Spleen (tissue), 11 donors: ENCODE results near the gene PODXL. TPM values are rescaled to one million over a fixed set of nuclear protein-coding genes. Genes with fewer than 3 reads are reported as not detected.
A peak's percentile ranks its signal among the peaks of the same experiment; 100 is the strongest.

Experiments used
- DNase-seq: peaks from one replicate; pipeline ENCODE4 v3.0.0-alpha.2; 2020
- H3K27ac ChIP-seq, 8 donors: fragments of 200-600 bp; sonication (generic) in 7 of 8; 1 replicate in 4 of 8; 2 replicates in 4 of 8; pipeline versions ENCODE4 v1.5.0 to v1.8.0; 2016 to 2021; ENCODE audit warnings: inconsistent platforms in 4 of 8, mild to moderate bottlenecking in 4 of 8, moderate library complexity in 1 of 8
- H3K27me3 ChIP-seq, 7 donors: fragments of 200-600 bp; sonication (generic) in 6 of 7; replicated peaks in 1 of 7; 1 replicate in 4 of 7; 2 replicates in 3 of 7; pipeline versions ENCODE4 v1.5.0 to v1.8.0; 2016 to 2021; ENCODE audit warnings: inconsistent platforms in 3 of 7, mild to moderate bottlenecking in 1 of 7
- H3K36me3 ChIP-seq, 6 donors: fragments of 200-600 bp; sonication (generic) in 5 of 6; 1 replicate in 4 of 6; 2 replicates in 2 of 6; pipeline versions ENCODE4 v1.5.0 to v1.8.0; 2016 to 2021; ENCODE audit warnings: inconsistent platforms in 2 of 6
- H3K4me1 ChIP-seq, 6 donors: fragments of 200-600 bp; sonication (generic) in 5 of 6; 1 replicate in 3 of 6; 2 replicates in 3 of 6; pipeline versions ENCODE4 v1.5.0 to v1.8.0; 2016 to 2021; ENCODE audit warnings: inconsistent platforms in 3 of 6
- H3K4me3 ChIP-seq, 8 donors: fragments of 200-600 bp; sonication (generic) in 7 of 8; 1 replicate in 4 of 8; 2 replicates in 4 of 8; pipeline versions ENCODE4 v1.5.0 to v1.8.0; 2016 to 2021; ENCODE audit warnings: inconsistent platforms in 4 of 8, mild to moderate bottlenecking in 4 of 8, moderate library complexity in 2 of 8
- H3K9me3 ChIP-seq, 8 donors: fragments of 200-600 bp; sonication (generic) in 7 of 8; 1 replicate in 4 of 8; 2 replicates in 4 of 8; pipeline versions ENCODE4 v1.5.0 to v1.8.0; 2016 to 2021; ENCODE audit warnings: inconsistent platforms in 4 of 8
- CTCF ChIP-seq, 11 experiments: fragments of 200-600 bp in 7 of 11; fragments of 450-650 bp in 4 of 11; sonication (generic) in 4 of 11; IDR thresholded peaks in 8 of 11; conservative IDR thresholded peaks in 3 of 11; 1 replicate in 7 of 11; 2 replicates in 4 of 11; pipeline versions ENCODE4 v1.4.0 to v1.8.0; 2016 to 2021; ENCODE audit warnings: antibody characterized with exemption in 11 of 11, inconsistent platforms in 4 of 11, mild to moderate bottlenecking in 1 of 11
- POLR2A ChIP-seq, 3 donors: fragments of 450-650 bp; IDR thresholded peaks; one replicate each; pipeline ENCODE4 v1.5.1; 2017; ENCODE audit warnings: antibody characterized with exemption in 3 of 3, mild to moderate bottlenecking in 1 of 3
- POLR2AphosphoS5 ChIP-seq, 3 donors: sonication (generic); formaldehyde crosslinking; IDR thresholded peaks; one replicate each; pipeline ENCODE4 v1.5.1; 2017; ENCODE audit warnings: antibody characterized with exemption in 3 of 3
- WGBS, 5 donors: extraction: QIAGEN DNeasy Blood & Tissue Kit in 3 of 5; methylation state at CpG; one replicate each; pipeline versions ENCODE4 v1.1.5 to v1.1.7; 2013 to 2018; 5-methylcytosine and 5-hydroxymethylcytosine counted together
- intact Hi-C: fragments of 100-400 bp; cut with DNase I; formaldehyde crosslinking; loops from one replicate; pipeline ENCODE4 v1.15.0; 2023; ENCODE audit warnings: low total_unique reads
- polyA plus RNA-seq, 3 donors: library from polyadenylated mRNA; stranded (reverse); fragments of 200-250 nt; gene quantifications; one replicate each; pipeline ENCODE4 v1.2.1, GENCODE V29; 2013
- total RNA-seq, 7 donors: library from RNA; depleted of rRNA in 3 of 7; stranded (reverse); fragments of >200 nt in 3 of 7; fragmentation: NEBNext Ultra II Directional in 4 of 7; extraction: Animal tissue kit (Norgen Biotek cat#: 25700) in 4 of 7; gene quantifications; one replicate each; pipeline versions ENCODE4 v1.1.0 to v1.2.1, GENCODE V29; 2016 to 2021
- donor health status: healthy with polysubstance abuse.
- donor health status: DM: no; HTN: no; CAD: no; lungs with moderate emphysema.
- donor health status: DM: no; HTN: no; CAD: no.
- donor health status: Bipolar disorder and iron deficiency.
- donor health status: healthy.
- donor health status: DM: no; HTN: no; CAD: no.
- donor health status: DM: yes; HTN: yes; CAD: no.

Gene PODXL
- total and polyA plus RNA-seq, 10 donors, result 1.9 to 27.5 (median 16.0) TPM

- peak; percentile 39 for DNase-seq
- Histone ChIP-seq H3K27me3 (no peaks in the 10 kb centered on the region), H3K4me3 (no peak overlapping the region), H3K27ac (no peak overlapping the region), H3K36me3 (no peaks in the 10 kb centered on the region), H3K4me1 (peaks cover 0 to 15% (median 6%) of the 10 kb centered on the region in 6 donors), H3K9me3 (no peaks in the 10 kb centered on the region)
- WGBS, 5 donors, result 76 to 90% (median 85%) methylated on average over 9 to 11 of the region's 11 CpGs
- TF ChIP-seq POLR2AphosphoS5 (IDR thresholded peaks at IDR 0.05), result no peak
- TF ChIP-seq CTCF (IDR thresholded peaks at IDR 0.05 in 8 of 11, conservative IDR thresholded peaks at IDR 0.05 in 3 of 11), result no peak
- TF ChIP-seq POLR2A (IDR thresholded peaks at IDR 0.05), result no peak
- intact Hi-C loops, result no loop called here
Measured at GRCh38 chr7:131529617-131530016, 26.8 kb downstream of the PODXL start.

GRCh38 chr7:131529179-131529578 is 27.2 kb downstream of the PODXL start:
- peaks cover 0 to 15% (median 6%) of the 10 kb centered on the region in 6 donors for H3K4me1 ChIP-seq
- TF ChIP-seq POLR2A (IDR thresholded peaks at IDR 0.05), result no peak
- TF ChIP-seq CTCF (IDR thresholded peaks at IDR 0.05 in 8 of 11, conservative IDR thresholded peaks at IDR 0.05 in 3 of 11), result no peak
- no peak for TF ChIP-seq POLR2AphosphoS5 (IDR thresholded peaks at IDR 0.05)
- DNase-seq, result peak; percentile 24
- WGBS, 5 donors, result 52 to 58% (median 56%) methylated on average over 3 of the region's 3 CpGs
- no peak overlapping the region for H3K27ac ChIP-seq
- no peaks in the 10 kb centered on the region for H3K27me3 ChIP-seq
- no peak overlapping the region for H3K4me3 ChIP-seq
- H3K9me3 ChIP-seq, result no peaks in the 10 kb centered on the region
- H3K36me3 ChIP-seq, result no peaks in the 10 kb centered on the region
- intact Hi-C loops, result no loop called here

- intact Hi-C loops, result no loop called here
- H3K4me1 ChIP-seq, result peaks cover 0 to 13% (median 3%) of the 10 kb centered on the region in 6 donors
- H3K27me3 ChIP-seq, result no peaks in the 10 kb centered on the region
- peak; percentile 17 for DNase-seq
- H3K9me3 ChIP-seq, result no peaks in the 10 kb centered on the region
- TF ChIP-seq POLR2AphosphoS5 (IDR thresholded peaks at IDR 0.05) (no peak), CTCF (IDR thresholded peaks at IDR 0.05 in 8 of 11, conservative IDR thresholded peaks at IDR 0.05 in 3 of 11) (no peak), POLR2A (IDR thresholded peaks at IDR 0.05) (no peak)
- no peak overlapping the region for H3K4me3 ChIP-seq
- no peaks in the 10 kb centered on the region for H3K36me3 ChIP-seq
- H3K27ac ChIP-seq, result no peak overlapping the region
- WGBS, 5 donors, result 37 to 45% (median 44%) methylated on average over 4 of the region's 4 CpGs
Measured at GRCh38 chr7:131527456-131527855, 29.0 kb downstream of the PODXL start.

- WGBS, 5 donors, result 79 to 95% (median 83%) methylated on average over 2 of the region's 2 CpGs
- intact Hi-C loops, result no loop called here
- no peak overlapping the region for H3K4me3 ChIP-seq
- no peak overlapping the region for H3K27ac ChIP-seq
- no peak for DNase-seq
- peaks cover 0 to 23% (median 7%) of the 10 kb centered on the region in 6 donors for H3K4me1 ChIP-seq
- TF ChIP-seq POLR2AphosphoS5 (IDR thresholded peaks at IDR 0.05), result no peak
- no peak for TF ChIP-seq POLR2A (IDR thresholded peaks at IDR 0.05)
- TF ChIP-seq CTCF (IDR thresholded peaks at IDR 0.05 in 8 of 11, conservative IDR thresholded peaks at IDR 0.05 in 3 of 11), result no peak
- H3K36me3 ChIP-seq, result no peaks in the 10 kb centered on the region
- no peaks in the 10 kb centered on the region for H3K9me3 ChIP-seq
- H3K27me3 ChIP-seq, result no peaks in the 10 kb centered on the region
Measured at GRCh38 chr7:131525820-131526219, 30.6 kb downstream of the PODXL start.
